ENCODE results near the gene KIAA2012.

Gene KIAA2012

DNA sequence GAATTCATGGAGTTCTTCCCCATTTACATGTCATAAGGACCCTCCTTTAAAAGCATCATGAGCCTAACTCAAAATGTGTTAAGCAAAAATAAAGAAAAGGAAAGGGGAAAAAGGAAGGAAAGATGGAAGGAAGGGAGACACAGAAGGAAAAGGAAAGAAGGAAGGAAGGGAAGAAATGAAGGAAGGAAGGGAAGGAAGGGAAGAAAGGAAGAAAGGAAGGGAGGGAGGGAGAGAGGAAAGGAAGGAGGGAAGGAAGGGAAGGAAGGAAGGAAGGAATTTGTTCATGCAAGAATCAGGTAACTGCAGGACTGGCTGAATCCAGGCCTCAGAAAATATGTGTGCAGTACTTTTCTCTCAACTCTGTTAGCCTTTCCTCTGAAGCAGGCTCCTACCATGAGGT is 32.0 kb downstream of the KIAA2012 start:
- Histone ChIP-seq H4K20me1 (ENCODE audit: control insufficient read depth, insufficient read depth, low read depth, low read length) (no peaks in the 10 kb centered on the region), H3K36me3 (ENCODE audit: control insufficient read depth, low read length) (no peaks in the 10 kb centered on the region), H3K9me3 (ENCODE audit: control insufficient read depth, insufficient read depth, low read length) (no peaks in the 10 kb centered on the region), H3K4me3 (ENCODE audit: low read length) (no peak overlapping the region), H3K27ac (ENCODE audit: low read depth, low read length) (no peak overlapping the region), H3F3A (ENCODE audit: control insufficient read depth, insufficient read depth) (no peaks in the 10 kb centered on the region), H3K79me2 (ENCODE audit: control insufficient read depth, low read length) (no peaks in the 10 kb centered on the region), H3K9me2 (replicated peaks; ENCODE audit: control insufficient read depth, low read length) (no peaks in the 10 kb centered on the region), H3K4me2 (ENCODE audit: low read length) (no peak overlapping the region), H3K4me1 (ENCODE audit: control insufficient read depth, low read length) (peaks cover 7% of the 10 kb centered on the region), H3K27me3 (ENCODE audit: control insufficient read depth, low read length) (peaks cover 4% of the 10 kb centered on the region; the same call in 1 of the 2 replicates)
- TF ChIP-seq, protein P1, sequence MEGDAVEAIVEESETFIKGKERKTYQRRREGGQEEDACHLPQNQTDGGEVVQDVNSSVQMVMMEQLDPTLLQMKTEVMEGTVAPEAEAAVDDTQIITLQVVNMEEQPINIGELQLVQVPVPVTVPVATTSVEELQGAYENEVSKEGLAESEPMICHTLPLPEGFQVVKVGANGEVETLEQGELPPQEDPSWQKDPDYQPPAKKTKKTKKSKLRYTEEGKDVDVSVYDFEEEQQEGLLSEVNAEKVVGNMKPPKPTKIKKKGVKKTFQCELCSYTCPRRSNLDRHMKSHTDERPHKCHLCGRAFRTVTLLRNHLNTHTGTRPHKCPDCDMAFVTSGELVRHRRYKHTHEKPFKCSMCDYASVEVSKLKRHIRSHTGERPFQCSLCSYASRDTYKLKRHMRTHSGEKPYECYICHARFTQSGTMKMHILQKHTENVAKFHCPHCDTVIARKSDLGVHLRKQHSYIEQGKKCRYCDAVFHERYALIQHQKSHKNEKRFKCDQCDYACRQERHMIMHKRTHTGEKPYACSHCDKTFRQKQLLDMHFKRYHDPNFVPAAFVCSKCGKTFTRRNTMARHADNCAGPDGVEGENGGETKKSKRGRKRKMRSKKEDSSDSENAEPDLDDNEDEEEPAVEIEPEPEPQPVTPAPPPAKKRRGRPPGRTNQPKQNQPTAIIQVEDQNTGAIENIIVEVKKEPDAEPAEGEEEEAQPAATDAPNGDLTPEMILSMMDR (IDR thresholded peaks at IDR 0.05; ENCODE audit: low read depth, low read length, poor library complexity, severe bottlenecking) = no peak
- no peak for TF ChIP-seq EZH2phosphoT487 (IDR thresholded peaks at IDR 0.05; ENCODE audit: borderline replicate concordance, low read length)

DNA sequence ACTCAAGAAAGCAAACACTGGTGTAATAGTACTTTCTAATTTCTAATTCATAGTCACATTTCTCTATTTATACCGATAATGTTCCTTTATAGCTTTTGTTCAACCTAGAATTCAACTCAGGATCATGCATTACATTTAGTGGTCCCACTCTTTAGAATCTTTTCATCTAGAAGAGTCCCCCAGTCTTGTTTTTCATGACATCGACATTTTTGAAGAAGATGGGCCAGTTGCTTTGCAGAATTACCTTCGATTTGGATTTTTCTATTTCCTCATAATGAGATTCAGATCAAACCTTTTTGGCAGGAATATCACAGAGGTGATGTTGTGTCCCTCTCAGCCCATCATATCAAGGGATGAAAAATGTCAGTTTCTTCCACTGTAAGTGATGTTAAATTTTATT is 35.3 kb downstream of the KIAA2012 start:
- H3K36me3 ChIP-seq (ENCODE audit: control insufficient read depth, low read length) = no peaks in the 10 kb centered on the region
- H4K20me1 ChIP-seq (ENCODE audit: control insufficient read depth, insufficient read depth, low read depth, low read length) = no peaks in the 10 kb centered on the region
- H3K4me1 ChIP-seq (ENCODE audit: control insufficient read depth, low read length) = no peaks in the 10 kb centered on the region
- H3K9me3 ChIP-seq (ENCODE audit: control insufficient read depth, insufficient read depth, low read length) = no peaks in the 10 kb centered on the region
- no peak overlapping the region for H3K27ac ChIP-seq (ENCODE audit: low read depth, low read length)
- TF ChIP-seq, protein P1 (IDR thresholded peaks at IDR 0.05; ENCODE audit: low read depth, low read length, poor library complexity, severe bottlenecking) = no peak
- no peak for TF ChIP-seq EZH2phosphoT487 (IDR thresholded peaks at IDR 0.05; ENCODE audit: borderline replicate concordance, low read length)
- H3F3A ChIP-seq (ENCODE audit: control insufficient read depth, insufficient read depth) = no peaks in the 10 kb centered on the region
- no peak overlapping the region for H3K4me3 ChIP-seq (ENCODE audit: low read length)
- no peaks in the 10 kb centered on the region for H3K79me2 ChIP-seq (ENCODE audit: control insufficient read depth, low read length)
- no peak overlapping the region for H3K4me2 ChIP-seq (ENCODE audit: low read length)
- no peaks in the 10 kb centered on the region for H3K9me2 ChIP-seq (replicated peaks; ENCODE audit: control insufficient read depth, low read length)
- peaks cover 4% of the 10 kb centered on the region; the same call in 1 of the 2 replicates for H3K27me3 ChIP-seq (ENCODE audit: control insufficient read depth, low read length)

DNA sequence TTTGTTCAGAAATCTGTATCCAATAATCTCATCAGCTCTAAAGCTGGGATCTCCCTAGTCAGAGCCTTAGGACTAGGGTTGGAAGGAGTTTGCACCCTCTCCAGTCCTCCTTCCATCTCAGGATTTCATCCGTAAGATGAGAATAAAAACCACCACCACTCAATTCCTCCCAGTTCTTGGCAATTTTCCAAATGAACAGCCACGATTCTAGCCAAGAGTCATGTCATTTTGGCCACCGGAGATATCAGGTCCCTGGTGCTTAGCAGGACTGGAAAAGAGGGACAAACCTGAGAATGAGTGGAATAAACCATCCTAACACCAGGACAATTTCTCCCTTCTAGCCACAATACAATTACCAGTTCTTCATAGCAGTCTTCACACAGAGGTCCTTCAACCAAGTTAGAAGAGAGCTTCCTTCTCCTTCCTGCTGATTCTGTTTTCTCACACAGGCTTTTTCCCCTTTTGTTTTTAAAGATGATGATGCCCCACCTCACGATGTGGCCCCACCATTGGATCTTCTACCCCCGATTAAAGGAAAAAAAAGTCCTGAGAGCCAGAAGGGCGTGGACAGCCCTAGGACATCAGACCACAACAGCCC is 36.2 kb downstream of the KIAA2012 start:
- no peak overlapping the region for H3K4me3 ChIP-seq (ENCODE audit: low read length)
- H3K36me3 ChIP-seq (ENCODE audit: control insufficient read depth, low read length) = no peaks in the 10 kb centered on the region

More for the DNA sequence above, 36.2 kb downstream of the KIAA2012 start:
- Histone ChIP-seq H3K27ac (ENCODE audit: low read depth, low read length) (no peak overlapping the region), H3K4me1 (ENCODE audit: control insufficient read depth, low read length) (no peaks in the 10 kb centered on the region), H4K20me1 (ENCODE audit: control insufficient read depth, insufficient read depth, low read depth, low read length) (no peaks in the 10 kb centered on the region), H3F3A (ENCODE audit: control insufficient read depth, insufficient read depth) (no peaks in the 10 kb centered on the region), H3K4me2 (ENCODE audit: low read length) (no peak overlapping the region), H3K27me3 (ENCODE audit: control insufficient read depth, low read length) (peaks cover 11% of the 10 kb centered on the region; the same call in 1 of the 2 replicates), H3K79me2 (ENCODE audit: control insufficient read depth, low read length) (no peaks in the 10 kb centered on the region), H3K9me3 (ENCODE audit: control insufficient read depth, insufficient read depth, low read length) (no peaks in the 10 kb centered on the region), H3K9me2 (replicated peaks; ENCODE audit: control insufficient read depth, low read length) (no peaks in the 10 kb centered on the region)
- TF ChIP-seq, protein P1 (IDR thresholded peaks at IDR 0.05; ENCODE audit: low read depth, low read length, poor library complexity, severe bottlenecking) = no peak
- no peak for TF ChIP-seq EZH2phosphoT487 (IDR thresholded peaks at IDR 0.05; ENCODE audit: borderline replicate concordance, low read length)
